Measurements from ENCODE around the gene HBG1. TPM values are rescaled to one million over a fixed set of nuclear protein-coding genes. Genes with fewer than 3 reads are reported as not detected.

The HBG1 gene
- total RNA-seq, 1 donor from 2014 or later, result not detected

DNA sequence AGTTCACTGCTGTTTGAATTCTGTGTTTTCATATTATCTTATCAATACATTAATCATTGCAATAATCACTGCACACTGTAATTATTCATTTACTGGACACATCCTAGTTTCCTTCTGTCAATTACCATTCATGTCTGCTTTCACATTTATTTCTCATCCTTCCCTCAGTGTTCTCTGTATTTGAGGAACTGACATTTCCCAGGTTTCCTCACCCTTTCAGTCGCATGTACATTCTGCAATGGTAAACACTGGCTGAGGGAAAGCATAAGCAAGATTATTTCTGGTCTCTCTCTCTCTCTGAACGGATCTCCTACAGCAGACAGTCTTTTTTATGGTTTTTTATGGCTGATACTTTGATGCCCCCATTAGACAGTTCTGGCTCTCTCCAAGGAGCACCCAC is 11.2 kb downstream of the HBG1 start:
- peaks cover 2% of the 10 kb centered on the region for H3K4me1 Mint-ChIP-seq (ENCODE audit: low read depth)
- H3K36me3 Mint-ChIP-seq (ENCODE audit: insufficient read depth), result no peaks in the 10 kb centered on the region
- no peaks in the 10 kb centered on the region for H3K27me3 Mint-ChIP-seq
- DNase-seq (ENCODE audit: low spot score, unreplicated experiment), result no peak
- H3K4me3 Mint-ChIP-seq (ENCODE audit: low read depth), result no peak overlapping the region
- TF ChIP-seq, protein P1, sequence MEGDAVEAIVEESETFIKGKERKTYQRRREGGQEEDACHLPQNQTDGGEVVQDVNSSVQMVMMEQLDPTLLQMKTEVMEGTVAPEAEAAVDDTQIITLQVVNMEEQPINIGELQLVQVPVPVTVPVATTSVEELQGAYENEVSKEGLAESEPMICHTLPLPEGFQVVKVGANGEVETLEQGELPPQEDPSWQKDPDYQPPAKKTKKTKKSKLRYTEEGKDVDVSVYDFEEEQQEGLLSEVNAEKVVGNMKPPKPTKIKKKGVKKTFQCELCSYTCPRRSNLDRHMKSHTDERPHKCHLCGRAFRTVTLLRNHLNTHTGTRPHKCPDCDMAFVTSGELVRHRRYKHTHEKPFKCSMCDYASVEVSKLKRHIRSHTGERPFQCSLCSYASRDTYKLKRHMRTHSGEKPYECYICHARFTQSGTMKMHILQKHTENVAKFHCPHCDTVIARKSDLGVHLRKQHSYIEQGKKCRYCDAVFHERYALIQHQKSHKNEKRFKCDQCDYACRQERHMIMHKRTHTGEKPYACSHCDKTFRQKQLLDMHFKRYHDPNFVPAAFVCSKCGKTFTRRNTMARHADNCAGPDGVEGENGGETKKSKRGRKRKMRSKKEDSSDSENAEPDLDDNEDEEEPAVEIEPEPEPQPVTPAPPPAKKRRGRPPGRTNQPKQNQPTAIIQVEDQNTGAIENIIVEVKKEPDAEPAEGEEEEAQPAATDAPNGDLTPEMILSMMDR (IDR thresholded peaks at IDR 0.05; ENCODE audit: unreplicated experiment), result no peak
- no peak overlapping the region for H3K27ac Mint-ChIP-seq
- no peaks in the 10 kb centered on the region for H3K9me3 Mint-ChIP-seq (ENCODE audit: low read depth)

DNA sequence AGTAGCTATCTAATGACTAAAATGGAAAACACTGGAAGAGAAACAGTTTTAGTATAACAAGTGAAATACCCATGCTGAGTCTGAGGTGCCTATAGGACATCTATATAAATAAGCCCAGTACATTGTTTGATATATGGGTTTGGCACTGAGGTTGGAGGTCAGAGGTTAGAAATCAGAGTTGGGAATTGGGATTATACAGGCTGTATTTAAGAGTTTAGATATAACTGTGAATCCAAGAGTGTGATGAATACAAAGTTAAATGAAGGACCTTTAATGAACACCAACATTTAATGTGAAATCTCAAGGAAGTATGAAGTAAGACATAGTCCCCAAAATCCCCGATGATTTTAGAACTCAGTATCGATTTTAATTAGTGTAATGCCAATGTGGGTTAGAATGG is 12.2 kb downstream of the HBG1 start:
- Mint-ChIP-seq H3K4me1 (ENCODE audit: low read depth) (peaks cover 2% of the 10 kb centered on the region), H3K4me3 (ENCODE audit: low read depth) (no peak overlapping the region), H3K27ac (no peak overlapping the region), H3K9me3 (ENCODE audit: low read depth) (no peaks in the 10 kb centered on the region), H3K27me3 (no peaks in the 10 kb centered on the region), H3K36me3 (ENCODE audit: insufficient read depth) (no peaks in the 10 kb centered on the region)
- TF ChIP-seq, protein P1 (IDR thresholded peaks at IDR 0.05; ENCODE audit: unreplicated experiment), result no peak
- DNase-seq (ENCODE audit: low spot score, unreplicated experiment), result no peak

DNA sequence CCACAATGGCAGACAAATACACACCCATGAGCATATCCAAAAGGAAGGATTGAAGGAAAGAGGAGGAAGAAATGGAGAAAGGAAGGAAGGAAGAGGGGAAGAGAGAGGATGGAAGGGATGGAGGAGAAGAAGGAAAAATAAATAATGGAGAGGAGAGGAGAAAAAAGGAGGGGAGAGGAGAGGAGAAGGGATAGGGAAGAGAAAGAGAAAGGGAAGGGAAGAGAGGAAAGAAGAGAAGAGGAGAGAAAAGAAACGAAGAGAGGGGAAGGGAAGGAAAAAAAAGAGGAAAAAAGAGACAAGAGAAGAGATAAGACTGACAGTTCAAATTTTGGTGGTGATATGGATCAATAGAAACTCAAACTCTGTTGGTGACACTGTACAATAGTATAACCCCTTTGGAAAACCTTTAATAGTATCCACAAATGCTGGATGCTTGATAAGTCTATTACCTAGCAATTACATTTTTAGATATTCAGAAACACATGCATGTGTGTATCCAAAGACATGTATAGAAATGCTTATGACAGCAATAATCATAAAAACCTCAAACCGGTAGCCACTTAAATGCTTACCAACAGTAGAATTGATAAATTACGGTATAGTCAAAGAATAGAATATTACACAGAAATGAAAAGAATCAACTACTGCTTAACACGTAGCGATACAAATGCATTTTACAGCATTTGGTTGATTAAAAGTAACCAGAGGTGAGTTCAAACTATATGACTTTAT is 14.1 kb downstream of the HBG1 start:
- Mint-ChIP-seq H3K27ac (no peak overlapping the region), H3K36me3 (ENCODE audit: insufficient read depth) (no peaks in the 10 kb centered on the region), H3K27me3 (no peaks in the 10 kb centered on the region), H3K4me3 (ENCODE audit: low read depth) (no peak overlapping the region), H3K4me1 (ENCODE audit: low read depth) (peaks cover 2% of the 10 kb centered on the region), H3K9me3 (ENCODE audit: low read depth) (no peaks in the 10 kb centered on the region)
- TF ChIP-seq, protein P1 (IDR thresholded peaks at IDR 0.05; ENCODE audit: unreplicated experiment), result no peak
- no peak for DNase-seq (ENCODE audit: low spot score, unreplicated experiment)

DNA sequence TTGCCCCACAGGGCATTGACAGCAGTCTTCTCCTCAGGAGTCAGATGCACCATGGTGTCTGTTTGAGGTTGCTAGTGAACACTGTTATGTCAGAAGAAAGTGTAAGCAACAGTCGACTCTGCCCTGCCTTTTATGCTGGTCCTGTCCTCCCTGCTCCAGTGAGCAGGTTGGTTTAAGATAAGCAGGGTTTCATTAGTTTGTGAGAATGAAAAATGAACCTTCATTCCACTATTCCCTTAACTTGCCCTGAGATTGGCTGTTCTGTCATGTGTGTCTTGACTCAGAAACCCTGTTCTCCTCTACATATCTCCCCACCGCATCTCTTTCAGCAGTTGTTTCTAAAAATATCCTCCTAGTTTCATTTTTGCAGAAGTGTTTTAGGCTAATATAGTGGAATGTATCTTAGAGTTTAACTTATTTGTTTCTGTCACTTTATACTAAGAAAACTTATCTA is 15.2 kb downstream of the HBG1 start, which contains the start of gene HBD:
Gene HBD (minus strand): TSS at position 103 of the 454 bp plus-strand sequence. CDS start 50 bp downstream, at position 53.
- Mint-ChIP-seq H3K27me3 (no peaks in the 10 kb centered on the region), H3K4me3 (ENCODE audit: low read depth) (no peak within 1 kb of the TSS), H3K36me3 (ENCODE audit: insufficient read depth) (no peaks in the 10 kb centered on the region), H3K9me3 (ENCODE audit: low read depth) (no peaks in the 10 kb centered on the region), H3K27ac (no peak within 1 kb of the TSS), H3K4me1 (ENCODE audit: low read depth) (peaks cover 2% of the 10 kb centered on the region)
- no peak for DNase-seq (ENCODE audit: low spot score, unreplicated experiment)
- TF ChIP-seq, protein P1 (IDR thresholded peaks at IDR 0.05; ENCODE audit: unreplicated experiment), result no peak

DNA sequence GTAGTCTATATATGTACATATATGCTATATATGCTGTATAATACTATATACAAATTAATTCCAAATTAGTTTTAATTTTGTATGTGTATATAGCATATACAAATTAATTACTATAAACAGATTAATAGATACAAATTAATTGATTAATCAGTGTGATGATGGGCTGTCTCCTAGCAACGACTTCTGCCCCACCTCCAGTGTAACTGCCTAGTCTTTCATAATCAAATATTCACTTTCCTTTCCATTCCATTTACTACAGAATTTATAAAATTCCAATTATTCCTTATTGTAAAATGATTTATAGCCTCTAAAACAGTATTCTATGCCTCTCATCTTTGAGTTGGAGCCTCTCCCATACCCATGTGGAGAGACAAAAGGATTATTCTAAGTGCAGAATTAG is 16.4 kb downstream of the HBG1 start:
- Mint-ChIP-seq H3K27ac (no peak overlapping the region), H3K4me3 (ENCODE audit: low read depth) (no peak overlapping the region), H3K27me3 (no peaks in the 10 kb centered on the region), H3K4me1 (ENCODE audit: low read depth) (peaks cover 2% of the 10 kb centered on the region), H3K36me3 (ENCODE audit: insufficient read depth) (no peaks in the 10 kb centered on the region), H3K9me3 (ENCODE audit: low read depth) (no peaks in the 10 kb centered on the region)
- no peak for DNase-seq (ENCODE audit: low spot score, unreplicated experiment)
- TF ChIP-seq, protein P1 (IDR thresholded peaks at IDR 0.05; ENCODE audit: unreplicated experiment), result no peak

Measured in progenitor cell of endocrine pancreas (in vitro differentiated cells).